HL-60 (cell line): ENCODE measurements around the gene COLQ.
A peak's percentile ranks its signal among the peaks of the same experiment; 100 is the strongest.
"Not testable (repeated sequence)": the region's sequence is repeated elsewhere in the genome, so short reads cannot be mapped to it uniquely, and the experiment has no call there.

Experiments
- DNase-seq, 2 experiments: peaks; one replicate each; pipeline ENCODE4 v3.0.0-alpha.2; 2010 to 2020; ENCODE audit warnings: low read depth in 1 of 2, low spot score in 1 of 2
- H3K27ac ChIP-seq: fragments of 250-450 bp; sonication (Bioruptor Pico); replicated peaks from 2 replicates; pipeline ENCODE4 v1.5.1; 2020; ENCODE audit warnings: mild to moderate bottlenecking, moderate library complexity
- H3K27me3 ChIP-seq: fragments of 250-450 bp; sonication (Bioruptor Pico); 2 replicates; pipeline ENCODE4 v1.5.1; 2021; ENCODE audit warnings: mild to moderate bottlenecking, moderate library complexity; ENCODE audit not compliant: insufficient read depth, poor library complexity, severe bottlenecking
- H3K4me3 ChIP-seq: replicated peaks from 2 replicates; pipeline ENCODE4 v1.5.1; 2011; ENCODE audit warnings: mild to moderate bottlenecking, control low read depth, low read length; ENCODE audit not compliant: insufficient read depth
- CTCF ChIP-seq: IDR thresholded peaks from one replicate; pipeline ENCODE4 v1.5.1; 2011; ENCODE audit warnings: low read length, control low read depth, inconsistent platforms; ENCODE audit not compliant: insufficient read depth
- GABPA ChIP-seq: IDR thresholded peaks from 2 replicates; pipeline ENCODE4 v1.6.1; 2012; ENCODE audit warnings: low read depth
- POLR2AphosphoS5 ChIP-seq: IDR thresholded peaks from 2 replicates; pipeline ENCODE4 v1.6.1; 2012; ENCODE audit warnings: low read depth
- SPI1 ChIP-seq: IDR thresholded peaks from 2 replicates; pipeline ENCODE4 v1.6.1; 2012; ENCODE audit warnings: low read depth, mild to moderate bottlenecking, borderline replicate concordance
- TF ChIP-seq, protein P1 (sequence below): IDR thresholded peaks from 2 replicates; pipeline ENCODE4 v1.6.1; 2012; ENCODE audit warnings: low read depth; ENCODE audit not compliant: insufficient replicate concordance

The COLQ gene

DNA sequence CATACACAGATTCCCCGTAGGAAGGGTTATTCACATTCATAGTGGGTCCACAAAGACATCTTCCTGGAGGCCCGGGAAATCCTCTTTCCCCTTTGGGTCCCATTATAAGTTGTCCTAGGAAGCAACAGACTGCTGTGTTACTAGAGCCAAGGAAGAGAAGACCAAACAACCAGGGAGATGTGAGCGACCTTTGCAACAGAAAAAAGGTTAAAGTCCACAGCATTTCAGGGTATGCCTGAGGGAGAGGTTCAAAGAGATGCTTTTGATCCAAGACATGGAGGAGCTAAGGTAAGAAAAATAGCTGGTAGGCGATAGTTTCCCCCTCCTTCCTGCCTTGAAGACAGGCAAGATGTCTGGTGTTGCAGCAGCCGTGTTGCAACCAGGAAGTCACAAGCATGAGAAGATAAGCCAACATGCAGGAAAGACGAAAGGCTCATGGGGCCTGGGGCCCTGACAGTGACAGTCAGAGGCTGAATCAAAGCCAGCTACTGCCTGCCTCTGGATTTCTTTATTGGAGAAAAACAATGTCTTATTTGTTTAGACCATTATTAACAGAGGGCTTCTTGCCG, 63.2 kb downstream of the COLQ start:
- peak in 1 of 2 experiments; percentile 60 for DNase-seq
- no peaks in the 10 kb centered on the region for H3K27me3 ChIP-seq
- H3K27ac ChIP-seq, result peak overlapping the region; percentile 20; the same call in 1 of the 2 replicates
- no peak overlapping the region for H3K4me3 ChIP-seq
- TF ChIP-seq, protein P1, sequence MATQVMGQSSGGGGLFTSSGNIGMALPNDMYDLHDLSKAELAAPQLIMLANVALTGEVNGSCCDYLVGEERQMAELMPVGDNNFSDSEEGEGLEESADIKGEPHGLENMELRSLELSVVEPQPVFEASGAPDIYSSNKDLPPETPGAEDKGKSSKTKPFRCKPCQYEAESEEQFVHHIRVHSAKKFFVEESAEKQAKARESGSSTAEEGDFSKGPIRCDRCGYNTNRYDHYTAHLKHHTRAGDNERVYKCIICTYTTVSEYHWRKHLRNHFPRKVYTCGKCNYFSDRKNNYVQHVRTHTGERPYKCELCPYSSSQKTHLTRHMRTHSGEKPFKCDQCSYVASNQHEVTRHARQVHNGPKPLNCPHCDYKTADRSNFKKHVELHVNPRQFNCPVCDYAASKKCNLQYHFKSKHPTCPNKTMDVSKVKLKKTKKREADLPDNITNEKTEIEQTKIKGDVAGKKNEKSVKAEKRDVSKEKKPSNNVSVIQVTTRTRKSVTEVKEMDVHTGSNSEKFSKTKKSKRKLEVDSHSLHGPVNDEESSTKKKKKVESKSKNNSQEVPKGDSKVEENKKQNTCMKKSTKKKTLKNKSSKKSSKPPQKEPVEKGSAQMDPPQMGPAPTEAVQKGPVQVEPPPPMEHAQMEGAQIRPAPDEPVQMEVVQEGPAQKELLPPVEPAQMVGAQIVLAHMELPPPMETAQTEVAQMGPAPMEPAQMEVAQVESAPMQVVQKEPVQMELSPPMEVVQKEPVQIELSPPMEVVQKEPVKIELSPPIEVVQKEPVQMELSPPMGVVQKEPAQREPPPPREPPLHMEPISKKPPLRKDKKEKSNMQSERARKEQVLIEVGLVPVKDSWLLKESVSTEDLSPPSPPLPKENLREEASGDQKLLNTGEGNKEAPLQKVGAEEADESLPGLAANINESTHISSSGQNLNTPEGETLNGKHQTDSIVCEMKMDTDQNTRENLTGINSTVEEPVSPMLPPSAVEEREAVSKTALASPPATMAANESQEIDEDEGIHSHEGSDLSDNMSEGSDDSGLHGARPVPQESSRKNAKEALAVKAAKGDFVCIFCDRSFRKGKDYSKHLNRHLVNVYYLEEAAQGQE, result no peak
- TF ChIP-seq POLR2AphosphoS5 (no peak), GABPA (no peak), SPI1 (no peak), CTCF (no peak)

GRCh38 chr3:15456915-15457314, 64.6 kb downstream of the COLQ start:
- H3K27ac ChIP-seq, H3K27me3 ChIP-seq, DNase-seq, H3K4me3 ChIP-seq: not testable (repeated sequence)

DNA sequence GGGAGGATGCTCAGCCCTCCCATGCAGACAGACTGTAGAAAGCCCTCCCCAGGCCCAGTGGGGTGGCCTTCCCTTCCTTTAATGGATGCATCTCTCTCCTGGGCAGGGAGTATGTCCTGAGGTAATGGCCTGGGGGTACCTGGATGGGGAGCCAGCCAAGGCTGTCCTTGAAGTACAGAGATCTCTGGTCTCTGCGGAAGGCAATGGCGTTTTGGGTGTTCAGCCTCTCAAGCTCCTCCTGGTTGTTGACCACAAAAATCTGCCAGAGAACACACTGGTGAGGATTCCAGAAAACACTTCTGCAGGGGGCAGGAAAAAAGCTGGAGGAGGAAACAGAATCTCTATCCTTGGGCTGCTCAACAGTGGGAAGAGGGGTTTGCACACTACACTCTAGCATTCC, 65.2 kb downstream of the COLQ start:
- no peak overlapping the region for H3K27ac ChIP-seq
- TF ChIP-seq GABPA (no peak), SPI1 (no peak), CTCF (no peak), POLR2AphosphoS5 (no peak)
- TF ChIP-seq, protein P1, result no peak
- H3K4me3 ChIP-seq, result no peak overlapping the region
- no peak for DNase-seq
- H3K27me3 ChIP-seq, result no peaks in the 10 kb centered on the region

GRCh38 chr3:15455756-15456155, 65.8 kb downstream of the COLQ start:
- no peak for DNase-seq
- TF ChIP-seq, protein P1, result no peak
- TF ChIP-seq SPI1 (no peak), GABPA (no peak), CTCF (no peak), POLR2AphosphoS5 (no peak)
- Histone ChIP-seq H3K4me3 (no peak overlapping the region), H3K27me3 (no peaks in the 10 kb centered on the region), H3K27ac (no peak overlapping the region)
